ENCODE data around the gene PCK2.
"Not testable (repeated sequence)": the region's sequence is repeated elsewhere in the genome, so short reads cannot be mapped to it uniquely, and the experiment has no call there.

The PCK2 gene

DNA sequence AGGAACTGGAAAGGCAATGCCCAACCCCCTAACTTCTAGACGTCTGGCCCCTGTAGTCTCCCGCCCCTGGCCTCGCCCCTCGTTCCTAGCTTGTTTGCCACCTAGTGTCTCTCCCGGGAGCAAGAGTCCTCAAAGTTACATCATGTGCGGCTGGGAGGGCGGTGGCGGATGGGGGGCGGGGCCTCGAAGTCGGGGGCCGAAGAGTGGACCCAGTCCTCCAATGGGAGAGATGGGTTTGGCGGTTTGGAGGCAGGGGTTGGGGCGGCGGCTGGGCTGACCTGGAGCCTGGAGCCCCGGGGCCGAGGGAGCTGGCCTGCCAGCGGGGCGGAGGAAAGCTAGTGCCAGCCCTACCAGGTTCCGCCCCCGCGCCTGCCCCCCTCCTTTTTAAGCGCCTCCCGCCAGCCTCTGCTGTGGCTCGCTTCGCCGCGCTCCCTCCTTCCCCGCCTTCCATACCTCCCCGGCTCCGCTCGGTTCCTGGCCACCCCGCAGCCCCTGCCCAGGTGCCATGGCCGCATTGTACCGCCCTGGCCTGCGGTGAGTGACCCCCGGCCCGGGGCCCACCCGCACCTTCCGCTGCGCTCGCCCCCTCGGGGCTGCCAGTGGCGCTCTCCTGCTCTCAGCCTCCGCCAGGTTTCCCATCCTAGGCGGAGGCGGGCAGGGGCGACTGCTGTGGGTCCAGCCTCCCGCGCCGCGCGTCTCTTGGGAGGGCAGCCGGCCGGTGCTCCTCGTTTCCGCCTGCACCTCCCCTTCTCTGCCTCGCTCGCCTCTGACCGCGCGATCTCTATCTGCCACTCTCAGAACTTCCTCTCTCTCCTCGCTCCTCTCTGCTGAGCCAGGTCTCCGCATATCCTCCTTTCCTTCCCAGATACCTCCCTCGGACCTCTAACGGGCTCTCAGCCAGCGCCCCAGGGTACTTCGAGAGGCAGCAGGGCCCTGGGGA lies at the start of gene PCK2:
Gene PCK2 (plus strand): TSS at position 411 of the 940 bp plus-strand sequence. CDS start 95 bp downstream, at position 506.
- TF ChIP-seq, protein P1, sequence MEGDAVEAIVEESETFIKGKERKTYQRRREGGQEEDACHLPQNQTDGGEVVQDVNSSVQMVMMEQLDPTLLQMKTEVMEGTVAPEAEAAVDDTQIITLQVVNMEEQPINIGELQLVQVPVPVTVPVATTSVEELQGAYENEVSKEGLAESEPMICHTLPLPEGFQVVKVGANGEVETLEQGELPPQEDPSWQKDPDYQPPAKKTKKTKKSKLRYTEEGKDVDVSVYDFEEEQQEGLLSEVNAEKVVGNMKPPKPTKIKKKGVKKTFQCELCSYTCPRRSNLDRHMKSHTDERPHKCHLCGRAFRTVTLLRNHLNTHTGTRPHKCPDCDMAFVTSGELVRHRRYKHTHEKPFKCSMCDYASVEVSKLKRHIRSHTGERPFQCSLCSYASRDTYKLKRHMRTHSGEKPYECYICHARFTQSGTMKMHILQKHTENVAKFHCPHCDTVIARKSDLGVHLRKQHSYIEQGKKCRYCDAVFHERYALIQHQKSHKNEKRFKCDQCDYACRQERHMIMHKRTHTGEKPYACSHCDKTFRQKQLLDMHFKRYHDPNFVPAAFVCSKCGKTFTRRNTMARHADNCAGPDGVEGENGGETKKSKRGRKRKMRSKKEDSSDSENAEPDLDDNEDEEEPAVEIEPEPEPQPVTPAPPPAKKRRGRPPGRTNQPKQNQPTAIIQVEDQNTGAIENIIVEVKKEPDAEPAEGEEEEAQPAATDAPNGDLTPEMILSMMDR (IDR thresholded peaks at IDR 0.05): no peak
- peak; percentile 96 for DNase-seq (ENCODE audit: low spot score)
- peak within 1 kb of the TSS; percentile 81 to 95 for H3K27ac ChIP-seq
- peak within 1 kb of the TSS; percentile 80 for H3K4me3 ChIP-seq

DNA sequence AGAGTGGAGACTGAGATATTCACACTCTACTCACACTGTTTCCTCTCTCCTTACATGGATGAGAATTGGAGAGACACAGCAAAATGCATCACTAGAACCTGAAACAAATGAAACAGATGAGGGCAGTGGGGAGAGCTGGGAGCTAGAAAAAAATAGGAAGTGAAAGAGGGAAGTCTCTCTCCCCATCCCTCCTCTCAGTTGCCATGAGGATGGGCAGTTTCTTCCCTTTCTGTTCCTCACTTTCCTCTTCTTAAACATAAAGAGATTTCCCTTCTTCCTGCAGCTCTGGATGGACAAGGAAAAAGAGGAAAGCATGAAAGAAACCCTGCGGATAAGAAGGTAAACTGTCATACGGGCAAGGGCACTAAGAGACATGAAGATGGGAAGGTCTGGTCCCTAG lies 45.1 kb upstream of the PCK2 start:
- DNase-seq (ENCODE audit: low spot score); H3K4me3 ChIP-seq: not testable (repeated sequence)

DNA sequence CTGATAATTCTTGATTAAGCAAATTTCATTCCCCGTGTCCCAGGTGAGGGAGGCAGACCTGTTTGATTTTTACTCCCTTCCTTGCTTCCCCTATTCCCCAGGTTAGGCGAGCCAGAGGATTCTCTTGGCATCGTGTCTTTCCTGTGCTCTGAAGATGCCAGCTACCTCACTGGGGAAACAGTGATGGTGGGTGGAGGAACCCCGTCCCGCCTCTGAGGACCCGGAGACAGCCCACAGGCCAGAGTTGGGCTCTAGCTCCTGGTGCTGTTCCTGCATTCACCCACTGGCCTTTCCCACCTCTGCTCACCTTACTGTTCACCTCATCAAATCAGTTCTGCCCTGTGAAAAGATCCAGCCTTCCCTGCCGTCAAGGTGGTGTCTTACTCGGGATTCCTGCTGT lies 43.4 kb upstream of the PCK2 start:
- DNase-seq (ENCODE audit: low spot score): peak; percentile 33
- not testable (repeated sequence) for H3K4me3 ChIP-seq, H3K27ac ChIP-seq

More for the DNA sequence above, 45.1 kb upstream of the PCK2 start:
- H3K27ac ChIP-seq: not testable (repeated sequence)

DNA sequence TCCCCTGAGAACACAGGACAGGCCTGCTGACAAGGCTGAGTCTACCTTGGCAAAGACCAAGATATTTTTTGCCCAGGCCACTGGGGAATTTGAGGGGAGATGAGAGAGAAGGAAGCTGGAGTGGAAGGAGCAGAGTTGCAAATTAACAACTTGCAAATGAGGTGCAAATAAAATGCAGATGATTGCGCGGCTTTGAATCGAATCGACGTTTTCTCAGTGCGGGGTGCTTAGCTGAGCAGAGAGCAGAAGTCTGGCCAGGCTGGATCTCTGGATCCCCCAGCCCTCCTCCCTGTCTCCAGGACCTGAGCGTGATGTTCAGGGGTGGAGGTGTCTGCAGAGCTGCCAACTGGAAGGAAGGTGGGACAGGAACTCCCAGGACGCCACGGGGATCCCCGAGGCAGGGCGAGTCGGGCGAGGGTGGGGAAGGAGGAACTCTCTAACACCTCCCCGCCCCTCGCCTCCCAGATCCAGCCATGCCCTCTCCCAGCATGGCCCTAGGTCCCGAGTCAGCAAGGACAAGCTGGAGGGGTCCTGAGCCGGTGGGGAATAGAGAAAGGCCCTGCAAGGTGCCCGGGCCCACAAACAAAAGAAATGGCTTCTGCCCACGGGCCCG lies 42.8 kb upstream of the PCK2 start:
- peak overlapping the region in 1 of 2 donors; percentile 23 for H3K27ac ChIP-seq
- DNase-seq (ENCODE audit: low spot score): peak; percentile 58
- peak overlapping the region; percentile 77 for H3K4me3 ChIP-seq
- TF ChIP-seq, protein P1 (IDR thresholded peaks at IDR 0.05): no peak

DNA sequence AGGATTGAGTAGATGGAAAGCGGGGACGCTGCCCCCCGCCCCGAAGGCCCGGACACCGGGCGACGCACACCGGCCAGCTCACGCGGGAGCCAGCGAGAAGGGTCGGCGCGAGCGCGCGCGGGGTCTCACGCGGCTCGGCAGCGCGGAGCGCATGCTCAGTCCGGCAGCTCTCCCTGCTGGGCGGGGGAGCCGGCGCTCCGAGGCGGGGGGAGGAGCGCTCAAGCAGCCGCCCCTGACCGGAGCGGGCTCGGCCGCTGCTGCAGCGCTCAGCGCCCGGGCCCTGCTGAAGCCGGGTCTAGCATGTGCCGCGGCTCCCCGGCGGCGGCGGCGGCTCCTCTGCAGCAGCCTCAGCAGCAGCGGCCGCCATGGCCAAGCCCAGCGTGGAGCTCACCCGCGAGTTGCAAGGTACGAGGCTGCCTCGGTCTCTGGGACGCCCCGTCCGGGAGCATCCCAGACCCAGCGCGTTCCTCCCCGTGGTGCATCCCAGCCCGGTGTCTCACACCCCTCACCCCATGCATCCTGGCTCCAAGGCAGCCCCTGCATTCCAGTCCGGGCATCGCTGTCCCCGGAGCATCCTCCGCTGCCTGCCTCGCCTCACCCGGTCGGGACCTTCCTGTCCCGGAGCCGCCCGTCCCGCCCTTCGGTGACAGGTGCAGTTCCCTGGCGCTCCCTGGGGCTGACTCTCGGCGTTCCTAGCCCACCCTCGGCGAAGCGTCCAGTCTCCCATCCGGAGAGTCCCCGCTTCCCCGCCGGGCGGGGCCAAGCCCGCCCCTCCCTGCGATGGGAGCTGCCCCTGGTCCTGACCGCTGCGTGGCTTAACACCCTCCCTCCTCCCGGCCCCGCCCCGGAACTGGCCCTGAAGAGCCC lies 42.1 kb upstream of the PCK2 start, which contains the start of gene CARMIL3:
Gene CARMIL3 (plus strand): TSS at position 221 of the 867 bp plus-strand sequence. CDS start 145 bp downstream, at position 366.
- DNase-seq (ENCODE audit: low spot score): peak; percentile 75
- H3K27ac ChIP-seq: peak within 1 kb of the TSS in 1 of 2 donors; percentile 23
- TF ChIP-seq, protein P1 (IDR thresholded peaks at IDR 0.05): no peak
- H3K4me3 ChIP-seq: peak within 1 kb of the TSS; percentile 77

DNA sequence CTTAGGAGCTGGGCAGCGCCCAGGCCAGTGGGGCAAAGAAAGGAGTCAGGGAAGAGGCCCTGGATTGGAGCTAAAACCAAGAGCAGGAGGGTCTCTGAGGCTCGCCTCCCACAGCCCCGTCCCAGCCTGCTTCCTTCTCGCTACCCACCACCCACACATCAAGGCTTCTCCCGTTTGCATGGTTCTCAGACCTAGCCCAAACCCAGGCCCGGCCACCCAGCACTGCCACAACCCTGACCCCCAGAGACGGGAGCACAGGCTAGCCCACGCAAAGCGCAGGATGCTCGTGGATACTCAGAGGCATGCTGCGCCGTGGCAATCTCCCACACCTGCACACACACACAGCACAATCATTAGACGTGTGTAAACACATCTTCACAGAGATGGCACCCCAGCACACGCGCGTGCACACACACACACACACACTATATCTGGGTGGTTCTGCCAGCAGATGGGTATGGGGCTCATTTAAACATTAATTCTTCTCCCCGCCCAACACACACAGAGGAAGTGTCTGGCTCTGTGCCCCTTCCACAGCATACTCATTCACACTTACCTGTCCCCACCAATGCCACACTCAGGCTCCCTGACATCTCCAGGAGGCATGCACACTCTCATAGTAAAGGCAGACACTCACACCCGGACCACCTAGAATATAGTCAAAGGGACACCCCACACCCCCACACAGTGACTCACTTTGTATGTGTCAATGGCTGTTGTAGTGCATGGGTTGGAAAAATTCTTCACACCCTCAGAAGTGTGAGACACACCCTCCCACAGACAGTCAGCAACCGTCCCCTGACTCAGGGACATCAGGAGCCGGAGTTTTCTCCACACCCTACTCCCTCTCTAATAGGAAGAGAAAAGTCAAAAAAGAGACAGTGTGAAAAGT lies 41.2 kb upstream of the PCK2 start:
- Histone ChIP-seq H3K27ac (no peak overlapping the region), H3K4me3 (peak overlapping the region; percentile 77)
- no peak for DNase-seq (ENCODE audit: low spot score)
- TF ChIP-seq, protein P1 (IDR thresholded peaks at IDR 0.05): no peak

Data from coronary artery (tissue), 2 donors.